Mesothelial cell of epicardium (in vitro differentiated cells): ENCODE data around the gene SCFD2. TPM values are rescaled to one million over a fixed set of nuclear protein-coding genes. Genes with fewer than 3 reads are reported as not detected.

Experiments used
- DNase-seq, 2 experiments: peaks; one replicate each; pipeline ENCODE4 v3.0.0; 2021; ENCODE audit warnings: low spot score in 2 of 2; ENCODE audit not compliant: unreplicated experiment in 2 of 2
- H3K27ac Mint-ChIP-seq: 2 replicates; pipeline ENCODE4 v1.8.0; 2021; ENCODE audit warnings: mixed read lengths
- H3K27me3 Mint-ChIP-seq: 2 replicates; pipeline ENCODE4 v1.8.0; 2021; ENCODE audit warnings: low read depth, mixed read lengths
- H3K36me3 Mint-ChIP-seq: 2 replicates; pipeline ENCODE4 v1.8.0; 2021; ENCODE audit warnings: mixed read lengths
- H3K4me1 Mint-ChIP-seq: 2 replicates; pipeline ENCODE4 v1.8.0; 2021; ENCODE audit warnings: mixed read lengths
- H3K4me3 Mint-ChIP-seq: 2 replicates; pipeline ENCODE4 v1.8.0; 2021; ENCODE audit warnings: mild to moderate bottlenecking, moderate library complexity, mixed read lengths
- H3K9me3 Mint-ChIP-seq: 2 replicates; pipeline ENCODE4 v1.8.0; 2021; ENCODE audit warnings: mixed read lengths
- total RNA-seq: library from RNA; stranded (reverse); gene quantifications from 3 replicates; pipeline ENCODE4 v1.2.1, GENCODE V29; 2021
- TF ChIP-seq, protein P1 (sequence below): fragments of 200-600 bp; sonication (generic); IDR thresholded peaks from one replicate; pipeline ENCODE4 v1.5.0; 2021; ENCODE audit warnings: antibody characterized with exemption; ENCODE audit not compliant: unreplicated experiment

The SCFD2 gene
- total RNA-seq, 1 donor from 2014 or later = 15.6 TPM

- Mint-ChIP-seq H3K36me3 (peaks cover 2% of the 10 kb centered on the region), H3K27me3 (no peaks in the 10 kb centered on the region), H3K4me3 (no peak overlapping the region), H3K4me1 (peaks cover 46% of the 10 kb centered on the region), H3K27ac (peak overlapping the region; percentile 26), H3K9me3 (peaks cover 8% of the 10 kb centered on the region)
- DNase-seq = no peak
- TF ChIP-seq, protein P1, sequence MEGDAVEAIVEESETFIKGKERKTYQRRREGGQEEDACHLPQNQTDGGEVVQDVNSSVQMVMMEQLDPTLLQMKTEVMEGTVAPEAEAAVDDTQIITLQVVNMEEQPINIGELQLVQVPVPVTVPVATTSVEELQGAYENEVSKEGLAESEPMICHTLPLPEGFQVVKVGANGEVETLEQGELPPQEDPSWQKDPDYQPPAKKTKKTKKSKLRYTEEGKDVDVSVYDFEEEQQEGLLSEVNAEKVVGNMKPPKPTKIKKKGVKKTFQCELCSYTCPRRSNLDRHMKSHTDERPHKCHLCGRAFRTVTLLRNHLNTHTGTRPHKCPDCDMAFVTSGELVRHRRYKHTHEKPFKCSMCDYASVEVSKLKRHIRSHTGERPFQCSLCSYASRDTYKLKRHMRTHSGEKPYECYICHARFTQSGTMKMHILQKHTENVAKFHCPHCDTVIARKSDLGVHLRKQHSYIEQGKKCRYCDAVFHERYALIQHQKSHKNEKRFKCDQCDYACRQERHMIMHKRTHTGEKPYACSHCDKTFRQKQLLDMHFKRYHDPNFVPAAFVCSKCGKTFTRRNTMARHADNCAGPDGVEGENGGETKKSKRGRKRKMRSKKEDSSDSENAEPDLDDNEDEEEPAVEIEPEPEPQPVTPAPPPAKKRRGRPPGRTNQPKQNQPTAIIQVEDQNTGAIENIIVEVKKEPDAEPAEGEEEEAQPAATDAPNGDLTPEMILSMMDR = no peak
Observed at GRCh38 chr4:52852711-52853110, 513.1 kb downstream of the SCFD2 start.

DNA sequence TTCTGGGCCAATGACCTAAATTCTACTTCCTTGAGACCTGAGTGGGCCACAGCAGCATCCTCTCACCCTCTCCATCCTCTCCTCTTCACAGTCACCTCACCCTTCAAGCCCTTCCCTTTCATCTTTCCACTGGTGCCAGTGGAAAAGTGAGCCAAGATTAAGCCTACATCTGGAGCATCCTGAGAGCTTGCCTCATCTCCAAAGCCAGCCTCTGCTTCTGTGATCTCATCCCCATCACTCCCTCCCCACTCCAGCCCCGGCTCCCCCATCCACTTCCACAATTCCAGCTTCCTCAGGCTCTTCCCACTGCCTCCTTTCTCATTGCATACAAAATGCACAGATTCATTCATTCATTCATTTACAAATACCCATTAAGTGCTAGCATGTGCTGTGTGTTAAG lies 513.8 kb downstream of the SCFD2 start:
- TF ChIP-seq, protein P1 = no peak
- no peak for DNase-seq
- Mint-ChIP-seq H3K9me3 (peaks cover 2% of the 10 kb centered on the region), H3K27ac (no peak overlapping the region), H3K4me1 (peaks cover 47% of the 10 kb centered on the region), H3K4me3 (no peak overlapping the region), H3K27me3 (no peaks in the 10 kb centered on the region), H3K36me3 (no peaks in the 10 kb centered on the region)

DNA sequence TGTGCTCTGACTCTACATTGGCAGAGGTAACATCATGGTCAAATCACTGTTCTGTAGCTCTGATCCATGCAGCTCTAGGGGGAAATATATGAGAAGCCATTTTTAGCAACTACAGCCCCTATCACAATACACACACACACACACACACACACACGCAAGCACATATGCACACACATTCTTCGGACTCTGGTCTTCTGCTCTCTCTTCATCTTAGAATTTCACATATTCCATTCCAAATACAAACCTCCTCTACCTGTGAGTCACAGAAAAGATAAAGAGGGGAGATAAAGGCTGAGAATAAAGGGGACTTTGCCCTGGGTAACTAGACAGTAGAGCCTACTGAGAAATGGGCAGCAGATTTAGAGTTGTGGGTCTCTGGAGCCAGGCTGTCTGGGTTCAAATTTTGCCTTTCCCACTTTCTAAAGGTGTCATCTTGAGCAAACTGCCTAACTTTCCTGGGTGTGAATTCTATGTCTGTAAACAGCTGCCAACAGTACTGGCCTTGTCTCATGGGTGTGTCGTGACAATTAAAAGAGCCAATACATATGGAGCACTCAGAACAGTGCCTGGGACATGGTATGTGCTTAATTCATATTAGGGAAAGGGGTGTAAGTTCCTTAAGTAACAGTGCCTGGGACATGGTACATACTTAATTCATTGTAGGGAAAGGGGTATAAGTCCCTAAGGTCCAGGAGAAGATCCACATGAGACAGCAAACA lies 515.3 kb downstream of the SCFD2 start:
- H3K9me3 Mint-ChIP-seq = no peaks in the 10 kb centered on the region
- H3K4me3 Mint-ChIP-seq = no peak overlapping the region
- H3K36me3 Mint-ChIP-seq = no peaks in the 10 kb centered on the region
- H3K4me1 Mint-ChIP-seq = peaks cover 41% of the 10 kb centered on the region
- H3K27ac Mint-ChIP-seq = no peak overlapping the region
- TF ChIP-seq, protein P1 = no peak
- no peak for DNase-seq
- no peaks in the 10 kb centered on the region for H3K27me3 Mint-ChIP-seq

DNA sequence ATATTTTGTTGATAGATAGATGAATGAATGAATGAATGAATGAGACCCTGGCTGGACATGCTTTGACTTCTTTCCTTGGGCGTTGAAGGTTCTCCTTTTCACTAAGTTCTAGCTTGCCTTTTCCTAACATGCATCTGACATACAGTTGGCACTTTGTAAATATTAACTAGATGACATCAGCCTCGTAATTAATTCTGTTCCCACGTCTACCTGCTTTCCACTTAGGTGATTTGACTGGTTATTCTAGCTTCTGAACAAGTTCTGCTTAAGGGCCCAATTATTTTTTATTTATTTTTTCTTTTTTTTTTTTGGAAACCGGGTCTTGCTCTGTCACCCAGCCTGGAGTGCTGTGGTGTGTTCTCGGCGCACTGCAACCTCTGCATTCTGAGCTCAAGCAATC lies 517.6 kb downstream of the SCFD2 start:
- DNase-seq = no peak
- H3K27ac Mint-ChIP-seq = no peak overlapping the region
- H3K9me3 Mint-ChIP-seq = no peaks in the 10 kb centered on the region
- peaks cover 22% of the 10 kb centered on the region for H3K4me1 Mint-ChIP-seq
- TF ChIP-seq, protein P1 = no peak
- H3K27me3 Mint-ChIP-seq = no peaks in the 10 kb centered on the region
- H3K4me3 Mint-ChIP-seq = no peak overlapping the region
- H3K36me3 Mint-ChIP-seq = no peaks in the 10 kb centered on the region

- Mint-ChIP-seq H3K27ac (no peak overlapping the region), H3K4me3 (no peak overlapping the region), H3K36me3 (no peaks in the 10 kb centered on the region), H3K9me3 (no peaks in the 10 kb centered on the region), H3K27me3 (no peaks in the 10 kb centered on the region), H3K4me1 (peaks cover 29% of the 10 kb centered on the region)
- TF ChIP-seq, protein P1 = no peak
- no peak for DNase-seq
Observed at GRCh38 chr4:52846502-52846901, 519.4 kb downstream of the SCFD2 start.
